Measurements from ENCODE around the gene ZNF780A. TPM values are rescaled to one million over a fixed set of nuclear protein-coding genes. Genes with fewer than 3 reads are reported as not detected.

Gene ZNF780A
- total and polyA plus RNA-seq, 2 of the 8 experiments (the other 6 are each of a cell fraction or from before 2014, with no cell fraction given): 3.5 to 12.0 TPM

DNA sequence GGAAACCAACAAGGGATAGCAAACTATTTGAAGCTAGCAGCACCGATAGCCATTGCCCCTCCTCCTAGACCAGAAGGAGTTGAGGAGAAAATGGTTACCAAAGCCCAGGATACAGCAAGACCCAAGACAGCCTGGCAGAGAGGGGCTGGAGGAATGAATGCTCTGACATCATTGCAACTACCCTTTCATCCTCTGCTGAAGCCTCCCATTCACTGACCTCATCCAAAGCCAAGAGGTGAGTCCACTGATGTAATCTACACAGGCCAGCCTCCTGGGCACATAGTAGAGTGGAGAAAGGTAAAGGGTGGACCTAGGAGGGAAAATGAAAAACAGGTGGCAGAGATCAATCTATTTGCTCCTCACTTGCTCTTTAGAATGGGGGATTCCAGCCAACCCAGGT, 42.7 kb upstream of the ZNF780A start:
- no peak overlapping the region for H2BK120ac ChIP-seq (replicated peaks; ENCODE audit: low read depth, low read length)
- H3K23me2 ChIP-seq (ENCODE audit: low read depth, low read length): no peaks in the 10 kb centered on the region
- no peaks in the 10 kb centered on the region for H4K20me1 ChIP-seq (replicated peaks in 1 of 2; ENCODE audit: control insufficient read depth in 1 of 2, insufficient read depth in 2 of 2, low read length in 2 of 2)
- H2BK20ac ChIP-seq (ENCODE audit: low read length): no peak overlapping the region
- no peak overlapping the region for H3K4ac ChIP-seq (replicated peaks; ENCODE audit: insufficient read length, low read depth, low read length)
- no peak overlapping the region for H2BK15ac ChIP-seq (ENCODE audit: low read length)
- ChIA-PET POLR2A (ENCODE audit: partially characterized antibody) (no interaction called here), CTCF (ENCODE audit: partially characterized antibody) (no interaction called here)
- H4K5ac ChIP-seq (ENCODE audit: insufficient read length, low read depth, low read length): no peak overlapping the region
- DNase-seq (ENCODE audit: low read depth in 1 of 2, low spot score in 2 of 2): no peak
- no peak overlapping the region for H3K27ac ChIP-seq (ENCODE audit: low read depth, low read length)
- no peaks in the 10 kb centered on the region for H3K79me1 ChIP-seq (ENCODE audit: low read depth, low read length)
- H3K36me3 ChIP-seq (ENCODE audit: control insufficient read depth in 2 of 4, insufficient read depth in 4 of 4, low read length in 3 of 4): no peaks in the 10 kb centered on the region
- H3K23ac ChIP-seq (ENCODE audit: insufficient read length): no peak overlapping the region
- no peak overlapping the region for H2AFZ ChIP-seq (ENCODE audit: low read length)
- FAIRE-seq: no peak
- no peak for TF ChIP-seq ASH2L (IDR thresholded peaks at IDR 0.05; ENCODE audit: low read length)
- TF ChIP-seq RXRA (IDR thresholded peaks at IDR 0.05; ENCODE audit: insufficient read depth, low read depth, low read length): no peak
- TF ChIP-seq POLR2AphosphoS5 (IDR thresholded peaks at IDR 0.05; ENCODE audit: low read depth, low read length): no peak
- TF ChIP-seq POU5F1 (IDR thresholded peaks at IDR 0.05; ENCODE audit: low read depth, low read length): no peak
- no peak for TF ChIP-seq TBP (IDR thresholded peaks at IDR 0.05; ENCODE audit: low read depth, low read length)
- TF ChIP-seq KDM5A (IDR thresholded peaks at IDR 0.05; ENCODE audit: low read length): no peak
- no peak for TF ChIP-seq CHD1 (IDR thresholded peaks at IDR 0.05; ENCODE audit: low read depth, low read length)
- TF ChIP-seq SP2 (IDR thresholded peaks at IDR 0.05; ENCODE audit: low read length): no peak
- no peak overlapping the region for H3K14ac ChIP-seq (ENCODE audit: insufficient read length)
- H3K27me3 ChIP-seq (replicated peaks in 1 of 4; ENCODE audit: control insufficient read depth in 3 of 4, extremely low read depth in 1 of 4, insufficient read depth in 3 of 4, low read length in 3 of 4): no peaks in the 10 kb centered on the region; a peak in 1 of 7 replicates
- no peak overlapping the region for H3K56ac ChIP-seq (replicated peaks; ENCODE audit: insufficient read length, low read depth, low read length)
- no peak overlapping the region for H2BK5ac ChIP-seq (ENCODE audit: low read depth, low read length)
- no peak overlapping the region for H4K91ac ChIP-seq (replicated peaks; ENCODE audit: insufficient read length, low read length)
- no peak overlapping the region for H3K9ac ChIP-seq (replicated peaks in 1 of 4; ENCODE audit: extremely low read depth in 1 of 4, low read depth in 3 of 4, low read length in 3 of 4)
- H3K4me1 ChIP-seq (replicated peaks in 1 of 4; ENCODE audit: control insufficient read depth in 3 of 4, insufficient read depth in 4 of 4, low read length in 3 of 4): no peaks in the 10 kb centered on the region
- 0 out of 4 replicates have a peak, but pooled peaks cover 0 to under 1% of the 10 kb centered on the region in 2 experiments for H3K9me3 ChIP-seq (ENCODE audit: insufficient read depth in 2 of 2, low read depth in 1 of 2, low read length in 1 of 2)
- no peak overlapping the region for H3K4me3 ChIP-seq (ENCODE audit: extremely low read depth in 1 of 4, insufficient read depth in 2 of 4, low read depth in 3 of 4, low read length in 4 of 4)
- no peak overlapping the region for H2BK12ac ChIP-seq (ENCODE audit: low read depth, low read length)
- H3K4me2 ChIP-seq (ENCODE audit: insufficient read depth in 1 of 2, low read depth in 2 of 2, low read length in 2 of 2): no peak overlapping the region
- WGBS, 2 experiments (ENCODE audit: extremely low coverage in 1 of 2, insufficient coverage in 1 of 2, insufficient read length in 1 of 2, insufficient replicate concordance in 2 of 2, low coverage in 1 of 2, low lambda C conversion rate in 2 of 2, missing lambda C conversion rate in 1 of 2): 94% methylated on average over 1 of the region's 1 CpG; no CpG with 5 or more reads in 1 of the 2 experiments
- H3K79me2 ChIP-seq (ENCODE audit: control insufficient read depth in 1 of 2, insufficient read depth in 2 of 2, low read length in 2 of 2): no peaks in the 10 kb centered on the region
- H2AK5ac ChIP-seq (ENCODE audit: low read depth, low read length): no peak overlapping the region
- H4K8ac ChIP-seq (ENCODE audit: extremely low read depth, insufficient read depth, low read length): no peak overlapping the region
- no peak overlapping the region for H3K18ac ChIP-seq (ENCODE audit: extremely low read depth, low read length)

Data from H1 (cell line).